Smooth muscle cell (in vitro differentiated cells): ENCODE data around the gene LNX1. TPM values are rescaled to one million over a fixed set of nuclear protein-coding genes. Genes with fewer than 3 reads are reported as not detected.

ENCODE experiments used
- DNase-seq: peaks from one replicate; lab custom pipeline; 2025; ENCODE audit not compliant: unreplicated experiment; lab: John Stamatoyannopoulos, UW
- H2AFZ ChIP-seq: fragments of 200-600 bp; sonication (generic); 2 replicates; pipeline ENCODE4 v1.6.0; 2016; ENCODE audit warnings: antibody characterized with exemption, low read depth, mild to moderate bottlenecking
- H3F3A ChIP-seq: fragments of 200-600 bp; sonication (generic); 2 replicates; pipeline ENCODE4 v1.6.0; 2017; ENCODE audit warnings: antibody characterized with exemption, low read depth
- H3K27ac ChIP-seq: fragments of 200-600 bp; sonication (generic); 2 replicates; pipeline ENCODE4 v1.5.1; 2016; ENCODE audit warnings: low read depth, mild to moderate bottlenecking
- H3K27me3 ChIP-seq: fragments of 200-600 bp; sonication (generic); 2 replicates; pipeline ENCODE4 v1.6.1; 2016; ENCODE audit warnings: low read depth, mild to moderate bottlenecking
- H3K36me3 ChIP-seq: fragments of 200-600 bp; sonication (generic); 2 replicates; pipeline ENCODE4 v1.5.1; 2016; ENCODE audit warnings: low read depth
- H3K4me1 ChIP-seq: fragments of 200-600 bp; sonication (generic); 2 replicates; pipeline ENCODE4 v1.5.1; 2016; ENCODE audit warnings: low read depth
- H3K4me2 ChIP-seq: fragments of 200-600 bp; sonication (generic); 2 replicates; pipeline ENCODE4 v1.6.0; 2016; ENCODE audit warnings: mild to moderate bottlenecking
- H3K4me3 ChIP-seq: fragments of 200-600 bp; sonication (generic); 2 replicates; pipeline ENCODE4 v1.5.1; 2016; ENCODE audit warnings: mild to moderate bottlenecking
- H3K79me2 ChIP-seq: fragments of 200-600 bp; sonication (generic); 2 replicates; pipeline ENCODE4 v1.6.0; 2016; ENCODE audit warnings: low read depth, mild to moderate bottlenecking
- H3K9ac ChIP-seq: fragments of 200-600 bp; sonication (generic); 2 replicates; pipeline ENCODE4 v1.6.0; 2016; ENCODE audit warnings: low read depth
- H3K9me3 ChIP-seq: fragments of 200-600 bp; sonication (generic); replicated peaks from 2 replicates; pipeline ENCODE4 v1.5.1; 2016; ENCODE audit warnings: low read depth
- H4K20me1 ChIP-seq: fragments of 200-600 bp; sonication (generic); 2 replicates; pipeline ENCODE4 v1.6.0; 2016; ENCODE audit warnings: low read depth
- CTCF ChIP-seq: fragments of 200-600 bp; sonication (generic); IDR thresholded peaks from 2 replicates; pipeline ENCODE4 v1.5.1; 2017; ENCODE audit warnings: borderline replicate concordance, mild to moderate bottlenecking, antibody characterized with exemption; ENCODE audit not compliant: insufficient read depth, poor library complexity, severe bottlenecking
- WGBS: methylation state at CpG from one replicate; pipeline ENCODE4 v1.1.7; 2016; ENCODE audit warnings: low lambda C conversion rate; 5-methylcytosine and 5-hydroxymethylcytosine counted together
- polyA plus RNA-seq: library from polyadenylated mRNA; unstranded; fragments of >200 nt; fragmentation: Nextera tagmentation; extraction: Ambion mirVana; gene quantifications from 2 replicates; pipeline ENCODE4 v1.2.1, GENCODE V29; 2016
- total RNA-seq: library from RNA; depleted of rRNA; stranded (reverse); fragments of >200 nt; gene quantifications from 2 replicates; pipeline ENCODE4 v1.2.3, GENCODE V29; 2014

LNX1 gene
- total and polyA plus RNA-seq, 2 experiments from 2014 or later, result 2.3 to 4.3 TPM

DNA sequence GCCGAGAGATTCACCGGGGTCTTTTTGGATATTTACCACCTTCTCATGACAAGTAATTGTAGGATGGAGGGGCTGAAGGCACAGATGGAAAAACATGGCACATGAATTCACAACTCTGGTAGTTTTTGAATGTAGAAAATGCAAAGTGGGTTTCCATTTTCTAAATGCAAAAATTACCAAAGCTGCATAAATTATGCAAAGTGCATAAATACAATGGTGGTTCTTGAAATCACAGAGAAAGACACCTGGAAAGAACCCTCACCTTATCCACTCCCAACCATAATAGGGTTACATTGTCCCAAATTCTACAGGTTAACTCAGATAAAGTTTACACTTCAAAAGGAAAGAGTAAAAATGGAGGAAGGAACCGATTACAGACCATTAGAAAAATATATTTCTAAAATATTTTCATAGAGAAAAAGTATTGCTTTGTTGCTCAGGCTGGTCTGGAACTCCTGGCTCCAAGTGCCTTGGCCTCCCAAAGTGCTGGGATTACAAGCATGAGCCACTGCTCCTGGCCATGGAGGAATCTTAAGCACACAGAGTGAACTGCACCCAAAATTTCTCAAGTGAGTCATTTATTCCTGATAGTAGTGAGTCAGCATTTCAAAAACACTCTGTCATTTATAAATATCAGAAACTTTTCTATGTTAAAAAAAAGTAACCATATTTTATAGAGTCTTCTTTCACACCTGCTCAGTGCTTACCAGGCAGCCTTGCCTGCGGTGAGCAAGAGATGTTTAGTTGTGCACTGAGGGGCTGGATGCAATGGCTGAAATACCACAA is 112.4 kb downstream of the LNX1 start:
- Histone ChIP-seq H3K4me2 (no peak overlapping the region), H3K36me3 (no peaks in the 10 kb centered on the region), H3K4me3 (no peak overlapping the region), H3K27ac (peak overlapping the region; percentile 75), H4K20me1 (no peaks in the 10 kb centered on the region), H3K9me3 (no peaks in the 10 kb centered on the region), H3K79me2 (no peaks in the 10 kb centered on the region), H3K9ac (no peak overlapping the region), H3K4me1 (peaks cover 11% of the 10 kb centered on the region), H2AFZ (no peak overlapping the region), H3K27me3 (no peaks in the 10 kb centered on the region), H3F3A (peaks cover 13% of the 10 kb centered on the region)
- 91% methylated on average over 4 of the region's 4 CpGs for WGBS
- no peak for DNase-seq
- no peak for TF ChIP-seq CTCF

GRCh38 chr4:53477636-53478035 is 113.7 kb downstream of the LNX1 start:
- H2AFZ ChIP-seq, result no peak overlapping the region
- H3K79me2 ChIP-seq, result no peaks in the 10 kb centered on the region
- H3F3A ChIP-seq, result peaks cover 13% of the 10 kb centered on the region
- TF ChIP-seq CTCF, result no peak
- no peaks in the 10 kb centered on the region for H3K9me3 ChIP-seq
- H3K9ac ChIP-seq, result peak overlapping the region; percentile 40
- H3K27me3 ChIP-seq, result no peaks in the 10 kb centered on the region
- H3K4me1 ChIP-seq, result peaks cover 11% of the 10 kb centered on the region
- H3K4me3 ChIP-seq, result no peak overlapping the region
- H4K20me1 ChIP-seq, result no peaks in the 10 kb centered on the region
- H3K36me3 ChIP-seq, result no peaks in the 10 kb centered on the region
- peak overlapping the region; percentile 60 for H3K4me2 ChIP-seq
- WGBS, result 55% methylated on average over 1 of the region's 1 CpG
- no peak for DNase-seq
- H3K27ac ChIP-seq, result peak overlapping the region; percentile 81

DNA sequence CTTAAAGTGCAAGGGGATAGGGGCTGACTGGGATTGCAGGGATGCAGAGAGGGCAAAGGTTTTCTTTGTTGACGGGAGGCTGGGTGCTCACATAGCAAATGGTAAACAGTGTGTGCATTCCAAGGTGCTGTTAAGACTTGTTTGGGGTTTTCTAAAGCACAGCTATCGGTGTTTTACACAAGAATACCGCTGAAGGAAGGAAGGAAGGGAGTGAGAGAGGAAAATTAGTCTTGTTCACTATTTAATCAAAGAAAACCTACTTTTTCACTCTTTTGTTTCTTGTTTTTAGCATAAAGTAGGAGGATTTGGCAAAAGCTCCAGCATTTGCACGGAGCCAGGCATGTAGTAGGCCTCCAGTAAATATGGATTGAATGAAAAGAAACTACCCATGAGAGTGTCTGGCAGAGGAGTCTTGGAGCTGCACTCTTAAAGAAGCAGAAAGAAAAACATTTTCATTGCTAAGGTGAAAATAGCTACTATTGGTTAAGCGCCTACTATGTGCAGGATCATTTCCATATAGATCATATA is 114.2 kb downstream of the LNX1 start:
- H3K27ac ChIP-seq, result peak overlapping the region; percentile 81
- WGBS, result 32% methylated on average over 5 of the region's 5 CpGs
- H3K9me3 ChIP-seq, result no peaks in the 10 kb centered on the region
- no peaks in the 10 kb centered on the region for H3K27me3 ChIP-seq
- H3K9ac ChIP-seq, result peak overlapping the region; percentile 40
- no peaks in the 10 kb centered on the region for H4K20me1 ChIP-seq
- H3K36me3 ChIP-seq, result no peaks in the 10 kb centered on the region
- no peak for DNase-seq
- no peak for TF ChIP-seq CTCF
- no peaks in the 10 kb centered on the region for H3K79me2 ChIP-seq
- H3K4me2 ChIP-seq, result peak overlapping the region; percentile 60
- peaks cover 13% of the 10 kb centered on the region for H3F3A ChIP-seq
- H3K4me1 ChIP-seq, result peaks cover 11% of the 10 kb centered on the region
- H2AFZ ChIP-seq, result peak overlapping the region; percentile 44
- no peak overlapping the region for H3K4me3 ChIP-seq
